ENCODE measurements around the gene UBE2L6. TPM values are rescaled to one million over a fixed set of nuclear protein-coding genes. Genes with fewer than 3 reads are reported as not detected.
"Not testable (repeated sequence)": the region's sequence is repeated elsewhere in the genome, so short reads cannot be mapped to it uniquely, and the experiment has no call there.

Gene UBE2L6
- total and polyA plus RNA-seq, 2 of the 4 experiments (the other 2 are of a cell fraction), result 37.5 to 46.7 TPM

- H3K18ac ChIP-seq (ENCODE audit: low read depth, low read length); H2AFZ ChIP-seq (replicated peaks; ENCODE audit: low read length, poor library complexity); H3K27ac ChIP-seq (ENCODE audit: insufficient read depth, low read length); in situ Hi-C loops (cut with MboI; ENCODE audit: low sequenced_read_pairs); H3K23ac ChIP-seq (ENCODE audit: low read depth, low read length); H2AK9ac ChIP-seq (replicated peaks; ENCODE audit: low read depth, low read length, poor library complexity); H3K9ac ChIP-seq (ENCODE audit: low read depth, low read length); H3K56ac ChIP-seq (ENCODE audit: extremely low read depth, insufficient read depth, low read length); H4K20me1 ChIP-seq (ENCODE audit: insufficient read depth, low read length); CTCF ChIA-PET; H3K9me3 ChIP-seq (ENCODE audit: control insufficient read depth, insufficient read depth, low read length); intact Hi-C loops (cut with micrococcal nuclease); H2AK5ac ChIP-seq (ENCODE audit: low read depth, low read length); H2BK15ac ChIP-seq (ENCODE audit: low read depth, low read length); H2BK5ac ChIP-seq (ENCODE audit: low read depth, low read length, poor library complexity, severe bottlenecking); H3K36me3 ChIP-seq (ENCODE audit: control insufficient read depth, insufficient read depth, low read length); POLR2A ChIA-PET (ENCODE audit: unreplicated experiment); H2BK20ac ChIP-seq (ENCODE audit: low read depth, low read length); H3K9me1 ChIP-seq (ENCODE audit: insufficient read depth, low read length); H4K8ac ChIP-seq (ENCODE audit: low read depth in 2 of 2, low read length in 2 of 2); ATAC-seq (ENCODE audit: low read depth); H3K4me3 ChIP-seq (ENCODE audit: insufficient read depth, low read depth, low read length); H3K4ac ChIP-seq (ENCODE audit: low read depth, low read length); DNase-seq; H3K4me2 ChIP-seq (ENCODE audit: low read depth, low read length); dilution Hi-C loops (cut with HindIII; ENCODE audit: low sequenced_read_pairs, unreplicated experiment); H4K5ac ChIP-seq (ENCODE audit: low read depth, low read length); BruUV-seq (replicated peaks); H3K14ac ChIP-seq (replicated peaks; ENCODE audit: low read depth, low read length); H3K4me1 ChIP-seq (ENCODE audit: control insufficient read depth, insufficient read depth, low read length); H4K91ac ChIP-seq (ENCODE audit: insufficient read depth, low read depth, low read length); H2BK120ac ChIP-seq (ENCODE audit: low read depth, low read length): not testable (repeated sequence)
- 96% methylated on average over 4 of the region's 7 CpGs; no CpG with 5 or more reads in 1 of the 2 experiments for WGBS, 2 experiments (ENCODE audit: extremely low coverage in 2 of 2, insufficient read length in 1 of 2)
- H3K79me1 ChIP-seq (ENCODE audit: low read depth in 1 of 2, low read length in 2 of 2), result peaks cover 9 to 11% of the 10 kb centered on the region in 2 experiments
- peaks cover 22% of the 10 kb centered on the region for H3K27me3 ChIP-seq (ENCODE audit: control insufficient read depth, insufficient read depth, low read length)
These were observed 33.0 kb downstream of the UBE2L6 start for GRCh38 chr11:57534449-57534848.

All from IMR-90 (cell line).